ENCODE measurements around the gene KPNB1.

KPNB1 gene

GRCh38 chr17:47716375-47716774, 66.7 kb downstream of the KPNB1 start:
- Mint-ChIP-seq H3K4me1 (peaks cover 65% of the 10 kb centered on the region), H3K27ac (no peak overlapping the region), H3K27me3 (ENCODE audit: low read depth, poor library complexity) (peaks cover 54% of the 10 kb centered on the region), H3K9me3 (no peaks in the 10 kb centered on the region), H3K4me3 (no peak overlapping the region), H3K36me3 (ENCODE audit: low read depth) (no peaks in the 10 kb centered on the region)
- TF ChIP-seq CTCF (IDR thresholded peaks at IDR 0.05) = no peak
- DNase-seq = no peak

GRCh38 chr17:47717261-47717697, 67.6 kb downstream of the KPNB1 start:
- DNase-seq = no peak
- TF ChIP-seq CTCF (IDR thresholded peaks at IDR 0.05) = peak; percentile 31
- Mint-ChIP-seq H3K36me3 (ENCODE audit: low read depth) (no peaks in the 10 kb centered on the region), H3K4me3 (no peak overlapping the region), H3K27me3 (ENCODE audit: low read depth, poor library complexity) (peaks cover 58% of the 10 kb centered on the region), H3K27ac (no peak overlapping the region), H3K9me3 (no peaks in the 10 kb centered on the region), H3K4me1 (peaks cover 70% of the 10 kb centered on the region)

- no peak for DNase-seq
- Mint-ChIP-seq H3K4me1 (peaks cover 66% of the 10 kb centered on the region), H3K9me3 (no peaks in the 10 kb centered on the region), H3K36me3 (ENCODE audit: low read depth) (no peaks in the 10 kb centered on the region), H3K27ac (peak overlapping the region; percentile 3), H3K4me3 (no peak overlapping the region), H3K27me3 (ENCODE audit: low read depth, poor library complexity) (peaks cover 66% of the 10 kb centered on the region)
- no peak for TF ChIP-seq CTCF (IDR thresholded peaks at IDR 0.05)
Measured at GRCh38 chr17:47717979-47718621, 68.4 kb downstream of the KPNB1 start.

- H3K27me3 Mint-ChIP-seq (ENCODE audit: low read depth, poor library complexity) = peaks cover 68% of the 10 kb centered on the region
- H3K27ac Mint-ChIP-seq = peak overlapping the region; percentile 3
Measured at GRCh38 chr17:47718634-47719405, 69.1 kb downstream of the KPNB1 start.

GRCh38 chr17:47719411-47720152, 69.9 kb downstream of the KPNB1 start:
- no peaks in the 10 kb centered on the region for H3K9me3 Mint-ChIP-seq
- H3K4me1 Mint-ChIP-seq = peaks cover 57% of the 10 kb centered on the region
- H3K27ac Mint-ChIP-seq = no peak overlapping the region
- H3K36me3 Mint-ChIP-seq (ENCODE audit: low read depth) = no peaks in the 10 kb centered on the region
- DNase-seq = no peak
- no peak overlapping the region for H3K4me3 Mint-ChIP-seq
- H3K27me3 Mint-ChIP-seq (ENCODE audit: low read depth, poor library complexity) = peaks cover 71% of the 10 kb centered on the region
- TF ChIP-seq CTCF (IDR thresholded peaks at IDR 0.05) = no peak

More at GRCh38 chr17:47718634-47719405, 69.1 kb downstream of the KPNB1 start:
- Mint-ChIP-seq H3K4me3 (no peak overlapping the region), H3K9me3 (no peaks in the 10 kb centered on the region), H3K4me1 (peaks cover 58% of the 10 kb centered on the region), H3K36me3 (ENCODE audit: low read depth) (no peaks in the 10 kb centered on the region)
- no peak for TF ChIP-seq CTCF (IDR thresholded peaks at IDR 0.05)
- no peak for DNase-seq

Data from nephron progenitor cell (in vitro differentiated cells).